Smooth muscle cell (in vitro differentiated cells): ENCODE data around the gene SLC39A8. TPM values are rescaled to one million over a fixed set of nuclear protein-coding genes. Genes with fewer than 3 reads are reported as not detected.
A peak's percentile ranks its signal among the peaks of the same experiment; 100 is the strongest.

Source experiments
- DNase-seq: peaks from one replicate; lab custom pipeline; 2025; ENCODE audit not compliant: unreplicated experiment; lab: John Stamatoyannopoulos, UW
- H2AFZ ChIP-seq: fragments of 200-600 bp; sonication (generic); 2 replicates; pipeline ENCODE4 v1.6.0; 2016; ENCODE audit warnings: antibody characterized with exemption, low read depth, mild to moderate bottlenecking
- H3F3A ChIP-seq: fragments of 200-600 bp; sonication (generic); 2 replicates; pipeline ENCODE4 v1.6.0; 2017; ENCODE audit warnings: antibody characterized with exemption, low read depth
- H3K27ac ChIP-seq: fragments of 200-600 bp; sonication (generic); 2 replicates; pipeline ENCODE4 v1.5.1; 2016; ENCODE audit warnings: low read depth, mild to moderate bottlenecking
- H3K27me3 ChIP-seq: fragments of 200-600 bp; sonication (generic); 2 replicates; pipeline ENCODE4 v1.6.1; 2016; ENCODE audit warnings: low read depth, mild to moderate bottlenecking
- H3K36me3 ChIP-seq: fragments of 200-600 bp; sonication (generic); 2 replicates; pipeline ENCODE4 v1.5.1; 2016; ENCODE audit warnings: low read depth
- H3K4me1 ChIP-seq: fragments of 200-600 bp; sonication (generic); 2 replicates; pipeline ENCODE4 v1.5.1; 2016; ENCODE audit warnings: low read depth
- H3K4me2 ChIP-seq: fragments of 200-600 bp; sonication (generic); 2 replicates; pipeline ENCODE4 v1.6.0; 2016; ENCODE audit warnings: mild to moderate bottlenecking
- H3K4me3 ChIP-seq: fragments of 200-600 bp; sonication (generic); 2 replicates; pipeline ENCODE4 v1.5.1; 2016; ENCODE audit warnings: mild to moderate bottlenecking
- H3K79me2 ChIP-seq: fragments of 200-600 bp; sonication (generic); 2 replicates; pipeline ENCODE4 v1.6.0; 2016; ENCODE audit warnings: low read depth, mild to moderate bottlenecking
- H3K9ac ChIP-seq: fragments of 200-600 bp; sonication (generic); 2 replicates; pipeline ENCODE4 v1.6.0; 2016; ENCODE audit warnings: low read depth
- H3K9me3 ChIP-seq: fragments of 200-600 bp; sonication (generic); replicated peaks from 2 replicates; pipeline ENCODE4 v1.5.1; 2016; ENCODE audit warnings: low read depth
- H4K20me1 ChIP-seq: fragments of 200-600 bp; sonication (generic); 2 replicates; pipeline ENCODE4 v1.6.0; 2016; ENCODE audit warnings: low read depth
- WGBS: methylation state at CpG from one replicate; pipeline ENCODE4 v1.1.7; 2016; ENCODE audit warnings: low lambda C conversion rate; 5-methylcytosine and 5-hydroxymethylcytosine counted together
- polyA plus RNA-seq: library from polyadenylated mRNA; unstranded; fragments of >200 nt; fragmentation: Nextera tagmentation; extraction: Ambion mirVana; gene quantifications from 2 replicates; pipeline ENCODE4 v1.2.1, GENCODE V29; 2016
- total RNA-seq: library from RNA; depleted of rRNA; stranded (reverse); fragments of >200 nt; gene quantifications from 2 replicates; pipeline ENCODE4 v1.2.3, GENCODE V29; 2014
- TF ChIP-seq, protein P1 (sequence below): fragments of 200-600 bp; sonication (generic); IDR thresholded peaks from 2 replicates; pipeline ENCODE4 v1.5.1; 2017; ENCODE audit warnings: borderline replicate concordance, mild to moderate bottlenecking, antibody characterized with exemption; ENCODE audit not compliant: insufficient read depth, poor library complexity, severe bottlenecking

SLC39A8 gene
- total and polyA plus RNA-seq, 2 experiments from 2014 or later: 3.7 to 16.1 TPM

DNA sequence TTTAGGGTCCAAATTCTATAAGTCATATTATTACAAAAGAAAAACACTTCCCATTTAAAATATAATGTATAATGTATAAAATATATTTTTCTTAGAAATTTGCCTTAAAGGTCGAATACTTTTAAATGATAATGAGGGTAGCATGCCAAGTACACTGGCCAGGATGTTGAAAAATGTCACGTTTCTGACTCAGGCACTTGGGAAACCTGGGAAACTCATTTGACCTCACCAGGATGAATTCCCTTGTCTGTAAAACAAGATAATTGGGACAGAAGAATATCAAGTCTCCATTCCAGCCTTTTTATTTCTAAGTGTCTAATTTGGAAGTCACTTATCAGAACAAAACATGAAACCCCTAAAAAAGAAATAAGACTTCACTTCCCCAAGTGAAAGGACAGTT, 3.4 kb upstream of the SLC39A8 start:
- Histone ChIP-seq H3F3A (no peaks in the 10 kb centered on the region), H3K27ac (no peak overlapping the region), H3K9me3 (no peaks in the 10 kb centered on the region), H4K20me1 (no peaks in the 10 kb centered on the region), H3K9ac (no peak overlapping the region), H3K4me1 (peaks cover 5% of the 10 kb centered on the region), H3K36me3 (no peaks in the 10 kb centered on the region), H3K79me2 (no peaks in the 10 kb centered on the region), H3K4me2 (no peak overlapping the region), H3K27me3 (no peaks in the 10 kb centered on the region), H2AFZ (no peak overlapping the region), H3K4me3 (no peak overlapping the region)
- 82% methylated on average over 2 of the region's 2 CpGs for WGBS
- TF ChIP-seq, protein P1, sequence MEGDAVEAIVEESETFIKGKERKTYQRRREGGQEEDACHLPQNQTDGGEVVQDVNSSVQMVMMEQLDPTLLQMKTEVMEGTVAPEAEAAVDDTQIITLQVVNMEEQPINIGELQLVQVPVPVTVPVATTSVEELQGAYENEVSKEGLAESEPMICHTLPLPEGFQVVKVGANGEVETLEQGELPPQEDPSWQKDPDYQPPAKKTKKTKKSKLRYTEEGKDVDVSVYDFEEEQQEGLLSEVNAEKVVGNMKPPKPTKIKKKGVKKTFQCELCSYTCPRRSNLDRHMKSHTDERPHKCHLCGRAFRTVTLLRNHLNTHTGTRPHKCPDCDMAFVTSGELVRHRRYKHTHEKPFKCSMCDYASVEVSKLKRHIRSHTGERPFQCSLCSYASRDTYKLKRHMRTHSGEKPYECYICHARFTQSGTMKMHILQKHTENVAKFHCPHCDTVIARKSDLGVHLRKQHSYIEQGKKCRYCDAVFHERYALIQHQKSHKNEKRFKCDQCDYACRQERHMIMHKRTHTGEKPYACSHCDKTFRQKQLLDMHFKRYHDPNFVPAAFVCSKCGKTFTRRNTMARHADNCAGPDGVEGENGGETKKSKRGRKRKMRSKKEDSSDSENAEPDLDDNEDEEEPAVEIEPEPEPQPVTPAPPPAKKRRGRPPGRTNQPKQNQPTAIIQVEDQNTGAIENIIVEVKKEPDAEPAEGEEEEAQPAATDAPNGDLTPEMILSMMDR: no peak
- DNase-seq: no peak

DNA sequence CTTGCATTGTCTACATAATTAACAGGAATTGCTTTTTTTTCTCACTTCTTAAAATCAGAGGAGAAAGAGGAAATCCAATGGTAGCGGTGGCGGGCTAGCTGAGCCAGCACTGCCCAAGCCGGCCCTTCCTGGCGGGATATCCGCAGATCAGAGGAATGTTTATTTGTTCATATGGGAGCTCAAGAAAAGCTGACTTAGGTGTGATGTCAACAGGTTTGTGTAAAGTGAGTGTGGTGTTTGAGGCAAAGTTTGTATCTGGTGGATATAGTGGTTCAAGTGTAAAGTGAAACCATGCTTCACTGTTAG, 466 bp upstream of the SLC39A8 start:
- no peaks in the 10 kb centered on the region for H3K36me3 ChIP-seq
- DNase-seq: no peak
- H3F3A ChIP-seq: no peaks in the 10 kb centered on the region

DNA sequence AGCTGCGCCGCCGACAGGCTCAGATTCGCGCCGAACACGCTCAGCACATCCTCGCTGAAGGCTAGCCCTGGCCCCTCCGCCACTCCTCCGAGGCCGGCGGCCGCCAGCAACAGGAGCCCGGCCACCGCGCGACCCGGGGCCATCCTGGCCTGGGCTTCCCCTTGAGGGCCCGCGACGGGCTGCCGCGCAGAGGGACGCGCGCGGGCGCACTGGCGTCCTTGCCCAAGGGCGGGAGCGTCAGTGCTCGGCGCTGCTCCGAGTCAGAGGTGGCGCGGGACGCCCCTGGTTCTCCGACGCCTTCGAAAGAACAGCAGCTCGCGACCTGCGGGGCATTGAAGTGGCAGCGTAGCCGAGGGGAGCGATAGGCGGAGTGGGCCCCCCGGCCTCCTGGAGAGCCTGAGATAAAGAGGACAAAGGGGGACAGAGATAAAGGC, 745 bp downstream of the SLC39A8 start:
- no peaks in the 10 kb centered on the region for H3K27me3 ChIP-seq
- peak; percentile 23 for DNase-seq
- H3K4me1 ChIP-seq: peaks cover 9% of the 10 kb centered on the region
- peak overlapping the region; percentile 98 for H2AFZ ChIP-seq
- peak overlapping the region; percentile 44 for H3K9ac ChIP-seq
- no peaks in the 10 kb centered on the region for H3K9me3 ChIP-seq
- no peaks in the 10 kb centered on the region for H3F3A ChIP-seq
- peak overlapping the region; percentile 97 for H3K4me2 ChIP-seq
- H3K4me3 ChIP-seq: peak overlapping the region; percentile 79
- H3K27ac ChIP-seq: no peak overlapping the region
- WGBS: under 1% methylated on average over 47 of the region's 48 CpGs
- TF ChIP-seq, protein P1: no peak
- no peaks in the 10 kb centered on the region for H3K79me2 ChIP-seq
- no peaks in the 10 kb centered on the region for H4K20me1 ChIP-seq
- H3K36me3 ChIP-seq: no peaks in the 10 kb centered on the region

More for the DNA sequence above, 466 bp upstream of the SLC39A8 start:
- Histone ChIP-seq H4K20me1 (no peaks in the 10 kb centered on the region), H2AFZ (peak overlapping the region; percentile 98), H3K27ac (no peak overlapping the region), H3K4me2 (peak overlapping the region; percentile 97), H3K27me3 (no peaks in the 10 kb centered on the region), H3K9ac (no peak overlapping the region), H3K9me3 (no peaks in the 10 kb centered on the region), H3K4me3 (peak overlapping the region; percentile 79), H3K4me1 (peaks cover 9% of the 10 kb centered on the region), H3K79me2 (no peaks in the 10 kb centered on the region)
- TF ChIP-seq, protein P1: no peak
- WGBS: 5% methylated on average over 5 of the region's 5 CpGs

DNA sequence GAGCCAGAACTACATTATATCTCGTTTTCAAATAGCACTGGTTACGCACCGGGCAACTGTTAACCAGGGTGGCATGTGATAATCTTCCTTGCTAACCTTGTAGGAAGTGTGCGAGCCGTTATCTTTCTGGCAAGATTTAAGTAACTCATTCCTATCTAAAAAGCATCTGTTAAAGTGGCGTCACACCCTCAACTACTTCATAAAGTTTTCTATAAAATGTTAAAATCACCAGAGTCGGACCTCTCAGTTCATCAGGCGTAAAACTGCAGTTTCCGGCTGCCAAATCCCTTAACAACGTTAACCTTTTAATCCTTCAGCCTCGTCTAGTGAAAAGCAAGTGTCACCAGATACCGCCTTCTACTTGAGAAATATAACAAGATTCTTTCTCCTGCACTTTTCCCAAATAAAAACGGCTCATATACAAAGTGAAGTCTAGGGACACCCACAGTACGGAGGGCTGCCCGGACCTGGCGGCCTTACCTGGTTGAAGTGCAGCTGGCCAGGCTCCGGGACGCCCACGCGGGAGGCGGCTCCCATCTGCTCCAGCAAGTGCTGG, 1.2 kb downstream of the SLC39A8 start:
- H3K36me3 ChIP-seq: no peaks in the 10 kb centered on the region
- no peaks in the 10 kb centered on the region for H3K79me2 ChIP-seq
- peaks cover 9% of the 10 kb centered on the region for H3K4me1 ChIP-seq
- peak overlapping the region; percentile 97 for H3K4me2 ChIP-seq
- no peaks in the 10 kb centered on the region for H4K20me1 ChIP-seq
- no peak overlapping the region for H3K27ac ChIP-seq
- peak overlapping the region; percentile 79 for H3K4me3 ChIP-seq
- no peaks in the 10 kb centered on the region for H3F3A ChIP-seq
- DNase-seq: no peak
- no peaks in the 10 kb centered on the region for H3K9me3 ChIP-seq
- no peak overlapping the region for H3K9ac ChIP-seq
- under 1% methylated on average over 21 of the region's 21 CpGs for WGBS
- peak overlapping the region; percentile 98 for H2AFZ ChIP-seq
- TF ChIP-seq, protein P1: no peak
- H3K27me3 ChIP-seq: no peaks in the 10 kb centered on the region
